OCI-LY1 (cell line): Measurements from ENCODE around the gene PDXDC1.
"Not testable (repeated sequence)": the region's sequence is repeated elsewhere in the genome, so short reads cannot be mapped to it uniquely, and the experiment has no call there.

ENCODE experiments used
- H2AFZ ChIP-seq: fragments of 200-600 bp; sonication (generic), shearing (Covaris generic); 2 replicates; pipeline ENCODE4 v1.6.0; 2014; ENCODE audit warnings: antibody characterized with exemption, mild to moderate bottlenecking, low read length
- H3F3A ChIP-seq: fragments of 200-600 bp; sonication (generic), shearing (Covaris generic); 2 replicates; pipeline ENCODE4 v1.6.0; 2014; ENCODE audit warnings: mild to moderate bottlenecking, antibody characterized with exemption, low read length, moderate library complexity; ENCODE audit not compliant: insufficient read depth
- H3K27ac ChIP-seq: fragments of 200-600 bp; sonication (generic); 2 replicates; pipeline ENCODE4 v1.5.1; 2014; ENCODE audit warnings: low read length, mixed run types, mild to moderate bottlenecking, low read depth; ENCODE audit not compliant: poor library complexity, severe bottlenecking
- H3K27me3 ChIP-seq: fragments of 200-600 bp; sonication (generic); 2 replicates; pipeline ENCODE4 v1.6.0; 2014; ENCODE audit warnings: antibody characterized with exemption, mild to moderate bottlenecking, low read length, moderate library complexity; ENCODE audit not compliant: insufficient read depth
- H3K36me3 ChIP-seq: fragments of 200-600 bp; sonication (generic); 2 replicates; pipeline ENCODE4 v1.6.1; 2014; ENCODE audit warnings: mild to moderate bottlenecking, antibody characterized with exemption, low read length, moderate library complexity, mixed read lengths; ENCODE audit not compliant: insufficient read depth
- H3K4me1 ChIP-seq: fragments of 200-600 bp; sonication (generic); 2 replicates; pipeline ENCODE4 v1.5.1; 2014; ENCODE audit warnings: mild to moderate bottlenecking, low read length, moderate library complexity; ENCODE audit not compliant: insufficient read depth, severe bottlenecking
- H3K4me2 ChIP-seq: fragments of 200-600 bp; sonication (generic), shearing (Covaris generic); 2 replicates; pipeline ENCODE4 v1.6.1; 2014; ENCODE audit warnings: low read length
- H3K4me3 ChIP-seq: fragments of 200-600 bp; sonication (generic); 2 replicates; pipeline ENCODE4 v1.5.1; 2014; ENCODE audit warnings: low read length, low read depth, mild to moderate bottlenecking, mixed read lengths; ENCODE audit not compliant: poor library complexity, severe bottlenecking
- H3K79me2 ChIP-seq: fragments of 200-600 bp; shearing (Covaris generic); 2 replicates; pipeline ENCODE4 v1.6.1; 2016; ENCODE audit warnings: mixed run types, low read length, mixed read lengths; ENCODE audit not compliant: insufficient read depth
- H3K9ac ChIP-seq: fragments of 200-600 bp; sonication (generic), shearing (Covaris generic); 2 replicates; pipeline ENCODE4 v1.6.1; 2014; ENCODE audit warnings: mild to moderate bottlenecking, low read length, mixed read lengths
- H3K9me2 ChIP-seq: fragments of 200-600 bp; sonication (generic), shearing (Covaris generic); 2 replicates; pipeline ENCODE4 v1.6.1; 2014; ENCODE audit warnings: low read depth, mild to moderate bottlenecking, low read length, mixed read lengths
- H3K9me3 ChIP-seq: fragments of 200-600 bp; shearing (Covaris generic); 2 replicates; pipeline ENCODE4 v1.6.1; 2014; ENCODE audit warnings: low read length, mixed read lengths
- H4K20me1 ChIP-seq: fragments of 200-600 bp; sonication (generic), shearing (Covaris generic); 2 replicates; pipeline ENCODE4 v1.6.0; 2016; ENCODE audit warnings: mild to moderate bottlenecking, low read length; ENCODE audit not compliant: insufficient read depth

Gene PDXDC1

GRCh38 chr16:15168303-15168702 is 193.5 kb downstream of the PDXDC1 start:
- H3K9me2 ChIP-seq, H3K9ac ChIP-seq, H4K20me1 ChIP-seq, H2AFZ ChIP-seq, H3K27ac ChIP-seq, H3K27me3 ChIP-seq, H3K4me1 ChIP-seq, H3K36me3 ChIP-seq, H3K4me2 ChIP-seq, H3F3A ChIP-seq, H3K4me3 ChIP-seq, H3K79me2 ChIP-seq, H3K9me3 ChIP-seq: not testable (repeated sequence)

GRCh38 chr16:15168953-15169652 is 194.3 kb downstream of the PDXDC1 start:
- not testable (repeated sequence) for H3F3A ChIP-seq, H3K79me2 ChIP-seq, H3K9ac ChIP-seq, H3K4me2 ChIP-seq, H3K4me3 ChIP-seq, H3K27ac ChIP-seq, H4K20me1 ChIP-seq, H3K27me3 ChIP-seq, H3K9me3 ChIP-seq, H2AFZ ChIP-seq, H3K36me3 ChIP-seq, H3K4me1 ChIP-seq, H3K9me2 ChIP-seq

DNA sequence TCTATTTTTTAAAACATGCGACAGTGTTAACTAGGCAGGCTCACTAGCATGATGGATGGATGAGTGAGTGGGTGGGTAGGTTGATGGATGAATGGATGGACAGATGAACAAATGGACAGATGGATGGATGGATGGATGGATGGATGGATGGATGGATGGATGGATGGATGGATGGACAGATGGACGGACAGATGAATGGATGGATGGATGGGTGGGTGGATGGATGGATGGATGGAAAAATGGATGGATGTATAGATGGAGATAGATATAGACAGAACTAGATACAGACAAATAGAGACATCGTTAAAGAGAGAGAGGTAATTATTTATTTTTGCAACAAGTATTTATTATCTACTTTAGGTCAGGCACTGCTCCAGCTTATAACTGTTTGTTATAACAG is 205.1 kb downstream of the PDXDC1 start:
- not testable (repeated sequence) for H3K79me2 ChIP-seq, H3K4me3 ChIP-seq, H3F3A ChIP-seq

DNA sequence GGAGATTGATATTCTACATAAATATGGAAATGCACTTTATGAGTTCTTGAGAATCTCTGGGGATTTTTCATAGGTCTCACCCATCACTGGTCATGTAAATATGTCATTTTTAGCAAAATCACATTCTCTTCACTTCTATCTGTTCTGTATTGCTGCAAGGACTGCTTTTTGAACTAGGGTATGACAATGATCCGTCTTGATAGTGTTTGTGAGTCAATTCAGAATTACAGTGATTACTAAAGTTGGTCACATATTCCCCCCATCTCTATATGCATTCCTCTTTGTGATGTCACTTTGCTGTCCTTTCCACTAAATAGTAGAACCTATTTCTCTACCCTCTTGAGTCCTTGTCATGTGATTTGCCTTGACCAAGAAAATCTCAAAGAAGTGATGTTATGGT is 206.1 kb downstream of the PDXDC1 start:
- not testable (repeated sequence) for H3K4me1 ChIP-seq, H3K27ac ChIP-seq, H3K4me3 ChIP-seq, H3K9me3 ChIP-seq, H3K36me3 ChIP-seq, H3K9ac ChIP-seq, H2AFZ ChIP-seq, H3K27me3 ChIP-seq, H3F3A ChIP-seq, H4K20me1 ChIP-seq, H3K4me2 ChIP-seq, H3K79me2 ChIP-seq, H3K9me2 ChIP-seq

More for the DNA sequence above, 205.1 kb downstream of the PDXDC1 start:
- H3K4me1 ChIP-seq, H3K27me3 ChIP-seq, H3K9ac ChIP-seq, H3K36me3 ChIP-seq, H3K4me2 ChIP-seq, H3K9me3 ChIP-seq, H2AFZ ChIP-seq, H3K27ac ChIP-seq, H4K20me1 ChIP-seq, H3K9me2 ChIP-seq: not testable (repeated sequence)

- not testable (repeated sequence) for H3K9me3 ChIP-seq, H2AFZ ChIP-seq, H3K9ac ChIP-seq, H4K20me1 ChIP-seq, H3F3A ChIP-seq, H3K9me2 ChIP-seq, H3K4me3 ChIP-seq, H3K27me3 ChIP-seq, H3K4me1 ChIP-seq, H3K79me2 ChIP-seq, H3K27ac ChIP-seq, H3K4me2 ChIP-seq, H3K36me3 ChIP-seq
Measured at GRCh38 chr16:15184000-15184399, 209.2 kb downstream of the PDXDC1 start.
